Nephron progenitor cell (in vitro differentiated cells): ENCODE measurements around the gene MYO1A.
"Not testable (repeated sequence)": the region's sequence is repeated elsewhere in the genome, so short reads cannot be mapped to it uniquely, and the experiment has no call there.

Experiments used
- DNase-seq: peaks from one replicate; pipeline ENCODE4 v3.0.0; 2021
- H3K27ac Mint-ChIP-seq: 2 replicates; pipeline ENCODE4 v1.8.0; 2021; ENCODE audit warnings: mild to moderate bottlenecking, moderate library complexity, mixed read lengths
- H3K27me3 Mint-ChIP-seq: 2 replicates; pipeline ENCODE4 v1.8.0; 2021; ENCODE audit warnings: mild to moderate bottlenecking, low read depth, mixed read lengths; ENCODE audit not compliant: poor library complexity
- H3K36me3 Mint-ChIP-seq: 2 replicates; pipeline ENCODE4 v1.8.0; 2021; ENCODE audit warnings: low read depth, mixed read lengths
- H3K4me1 Mint-ChIP-seq: 2 replicates; pipeline ENCODE4 v1.8.0; 2021; ENCODE audit warnings: mixed read lengths
- H3K4me3 Mint-ChIP-seq: 2 replicates; pipeline ENCODE4 v1.8.0; 2021; ENCODE audit warnings: mild to moderate bottlenecking, moderate library complexity, mixed read lengths
- H3K9me3 Mint-ChIP-seq: 2 replicates; pipeline ENCODE4 v1.8.0; 2021; ENCODE audit warnings: mild to moderate bottlenecking, moderate library complexity, mixed read lengths
- CTCF ChIP-seq: fragments of 200-600 bp; sonication (generic); IDR thresholded peaks from 2 replicates; pipeline ENCODE4 v1.5.0; 2021; ENCODE audit warnings: antibody characterized with exemption

The MYO1A gene

GRCh38 chr12:56990648-56991318 is 59.1 kb downstream of the MYO1A start:
- H3K27ac Mint-ChIP-seq, result no peak overlapping the region
- H3K4me1 Mint-ChIP-seq, result peaks cover 9% of the 10 kb centered on the region

GRCh38 chr12:56989861-56990610 is 59.9 kb downstream of the MYO1A start:
- Mint-ChIP-seq H3K4me1 (peaks cover 9% of the 10 kb centered on the region), H3K27me3 (peaks cover 9% of the 10 kb centered on the region), H3K4me3 (no peak overlapping the region)

More at GRCh38 chr12:56990648-56991318, 59.1 kb downstream of the MYO1A start:
- Mint-ChIP-seq H3K9me3 (no peaks in the 10 kb centered on the region), H3K4me3 (no peak overlapping the region), H3K27me3 (peaks cover 9% of the 10 kb centered on the region), H3K36me3 (peaks cover 1% of the 10 kb centered on the region)
- TF ChIP-seq CTCF, result no peak
- DNase-seq, result no peak

GRCh38 chr12:56988207-56988739 is 61.7 kb downstream of the MYO1A start:
- TF ChIP-seq CTCF, result no peak
- Mint-ChIP-seq H3K4me3 (no peak overlapping the region), H3K27ac (no peak overlapping the region), H3K4me1 (peaks cover 9% of the 10 kb centered on the region), H3K27me3 (peaks cover 9% of the 10 kb centered on the region), H3K36me3 (no peaks in the 10 kb centered on the region), H3K9me3 (no peaks in the 10 kb centered on the region)
- DNase-seq, result no peak

More at GRCh38 chr12:56989861-56990610, 59.9 kb downstream of the MYO1A start:
- Mint-ChIP-seq H3K9me3 (no peaks in the 10 kb centered on the region), H3K27ac (no peak overlapping the region), H3K36me3 (no peaks in the 10 kb centered on the region)
- TF ChIP-seq CTCF, result no peak
- no peak for DNase-seq

- Mint-ChIP-seq H3K27ac (no peak overlapping the region), H3K27me3 (peaks cover 9% of the 10 kb centered on the region), H3K4me1 (peaks cover 9% of the 10 kb centered on the region)
Observed at GRCh38 chr12:56987551-56988053, 62.3 kb downstream of the MYO1A start.

GRCh38 chr12:56987011-56987410 is 62.9 kb downstream of the MYO1A start:
- H3K4me3 Mint-ChIP-seq, result no peak overlapping the region
- no peak for DNase-seq
- H3K27ac Mint-ChIP-seq, result no peak overlapping the region
- TF ChIP-seq CTCF, result no peak
- peaks cover 9% of the 10 kb centered on the region for H3K4me1 Mint-ChIP-seq
- no peaks in the 10 kb centered on the region for H3K9me3 Mint-ChIP-seq
- peaks cover 9% of the 10 kb centered on the region for H3K27me3 Mint-ChIP-seq
- H3K36me3 Mint-ChIP-seq, result no peaks in the 10 kb centered on the region

More at GRCh38 chr12:56987551-56988053, 62.3 kb downstream of the MYO1A start:
- H3K4me3 Mint-ChIP-seq, result no peak overlapping the region
- DNase-seq, result peak; percentile 87
- H3K36me3 Mint-ChIP-seq, result no peaks in the 10 kb centered on the region
- H3K9me3 Mint-ChIP-seq, result no peaks in the 10 kb centered on the region
- TF ChIP-seq CTCF, result peak; percentile 89

- H3K4me3 Mint-ChIP-seq, H3K27ac Mint-ChIP-seq, H3K27me3 Mint-ChIP-seq, H3K36me3 Mint-ChIP-seq, H3K9me3 Mint-ChIP-seq, DNase-seq, H3K4me1 Mint-ChIP-seq: not testable (repeated sequence)
Observed at GRCh38 chr12:56985714-56986113, 64.2 kb downstream of the MYO1A start.
